Activated CD4-positive, CD25-positive, alpha-beta regulatory T cell treated with anti-CD3 and anti-CD28 coated beads, Interleukin-2, amount 50 U/mL, for 16 hours (primary cell): ENCODE results near the gene C20orf144.

Source experiments
- DNase-seq: peaks from one replicate; pipeline ENCODE4 v3.0.0-alpha.2; 2020; ENCODE audit warnings: low read depth, low spot score

Gene C20orf144

DNA sequence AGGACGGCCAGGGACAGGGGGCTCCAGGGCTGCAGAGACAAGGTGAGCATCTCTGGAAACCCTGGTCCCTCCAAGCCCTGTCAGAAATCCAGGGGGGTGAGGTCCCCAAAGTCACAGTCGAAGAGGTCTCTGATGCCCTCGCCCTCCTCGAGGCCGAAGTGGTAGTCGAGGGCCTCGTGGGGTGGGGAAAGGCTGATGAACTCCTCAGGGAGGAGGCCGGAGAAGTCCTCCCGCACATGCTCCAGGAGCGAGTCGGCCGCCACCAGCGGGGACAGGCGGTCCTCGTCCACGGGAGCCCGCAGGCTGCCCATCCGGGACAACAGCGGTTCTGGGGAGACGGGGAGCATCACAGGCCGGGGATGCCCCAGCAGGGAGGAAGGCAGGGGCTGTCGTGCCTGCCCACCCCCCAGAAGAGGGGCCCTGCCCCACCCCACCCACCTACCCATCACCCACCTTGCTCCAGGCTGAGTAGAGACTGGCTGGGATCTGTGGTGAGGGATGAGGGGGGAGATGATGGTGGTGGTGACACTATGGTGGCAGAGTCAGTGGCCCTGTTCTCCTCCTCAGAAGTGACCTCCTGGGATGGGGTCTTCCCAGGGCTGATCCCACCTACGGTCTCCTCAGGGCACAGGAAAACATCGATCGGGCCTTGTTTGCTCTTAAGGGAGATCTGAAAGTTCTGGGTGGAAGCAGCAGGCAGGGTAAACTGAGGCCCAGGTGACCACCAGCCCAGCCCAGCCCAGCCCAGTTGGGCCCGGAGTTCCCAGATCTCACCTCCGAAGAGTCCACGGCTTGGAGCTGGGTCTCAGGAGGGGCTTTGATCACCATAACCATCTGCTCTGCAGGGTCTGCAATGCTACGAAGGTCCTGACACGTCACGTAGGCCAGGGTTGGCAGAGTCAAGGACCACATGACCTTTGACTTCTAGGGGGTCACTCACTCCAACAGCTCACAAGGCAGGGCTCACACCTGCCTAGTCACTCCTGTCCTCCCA lies 14.8 kb downstream of the C20orf144 start:
- DNase-seq: no peak

DNA sequence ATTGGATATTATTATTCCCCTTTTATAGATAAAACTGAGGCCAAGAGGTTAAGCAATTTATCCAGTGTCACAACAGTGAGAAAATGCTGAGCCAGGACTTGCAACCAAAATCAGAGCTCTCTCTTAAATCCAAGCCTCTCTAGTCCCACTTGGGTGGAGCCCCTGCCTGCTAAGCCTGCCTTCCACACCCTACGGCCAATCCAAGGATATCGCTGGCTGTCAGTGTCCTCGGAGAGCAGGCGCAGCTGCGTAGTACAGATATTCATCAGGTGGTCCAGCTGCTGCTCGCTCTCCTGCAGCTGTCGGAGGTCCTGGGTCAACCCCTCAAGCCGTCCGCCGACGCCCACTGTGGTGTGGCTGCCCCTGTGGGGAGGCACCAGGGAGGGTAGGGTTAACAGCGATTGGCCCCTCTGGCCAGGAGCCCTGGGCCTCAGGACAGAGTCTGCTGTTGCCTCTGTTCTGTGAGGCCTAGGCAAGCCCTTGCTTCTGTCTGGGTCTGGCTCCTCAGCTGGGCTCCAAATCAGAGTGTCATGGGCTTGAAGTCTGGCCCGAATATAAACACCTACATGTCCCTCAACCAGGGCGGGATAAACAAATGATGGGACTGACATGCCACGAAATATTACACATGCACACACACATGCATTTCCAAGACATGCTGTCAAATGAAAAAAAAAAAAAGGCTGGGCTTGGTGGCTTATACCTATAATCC lies 16.0 kb downstream of the C20orf144 start:
- DNase-seq: no peak

DNA sequence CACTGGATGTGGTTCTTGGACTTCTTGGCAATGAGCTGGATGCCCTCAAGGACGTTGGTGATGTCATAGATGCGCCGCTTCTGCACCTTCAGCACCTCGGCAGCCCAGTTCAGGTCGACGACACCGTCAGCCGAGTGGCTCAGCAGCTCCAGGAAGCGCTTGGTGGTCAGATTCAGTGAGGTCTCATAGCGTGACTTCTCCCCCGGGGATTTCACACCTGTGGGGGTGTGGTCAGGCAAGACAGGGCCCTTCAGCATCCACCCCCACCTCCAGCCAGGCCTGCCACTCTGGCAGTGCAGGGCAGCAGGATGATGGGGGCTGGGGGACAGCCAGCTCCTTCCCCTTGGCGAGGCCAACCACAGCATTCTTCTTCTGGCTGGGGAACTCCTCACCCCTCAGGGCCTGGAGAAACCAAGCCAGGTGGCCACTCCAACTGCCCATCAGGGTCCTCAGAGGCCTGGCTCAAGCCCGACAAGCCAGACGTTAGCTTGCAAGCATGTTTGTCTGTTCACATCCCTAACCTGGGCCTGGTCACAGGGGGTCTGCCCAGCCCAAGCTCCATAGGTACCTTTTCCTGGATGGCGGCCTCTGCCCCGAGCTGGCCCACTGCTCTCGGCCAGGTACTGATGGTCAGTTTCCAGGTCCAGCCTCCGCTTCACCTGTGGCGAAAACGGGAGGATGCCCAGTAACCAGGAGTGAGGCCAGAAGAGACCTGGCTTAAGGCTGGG lies 17.8 kb downstream of the C20orf144 start:
- no peak for DNase-seq

GRCh38 chr20:33680686-33681085 lies 18.6 kb downstream of the C20orf144 start:
- no peak for DNase-seq

DNA sequence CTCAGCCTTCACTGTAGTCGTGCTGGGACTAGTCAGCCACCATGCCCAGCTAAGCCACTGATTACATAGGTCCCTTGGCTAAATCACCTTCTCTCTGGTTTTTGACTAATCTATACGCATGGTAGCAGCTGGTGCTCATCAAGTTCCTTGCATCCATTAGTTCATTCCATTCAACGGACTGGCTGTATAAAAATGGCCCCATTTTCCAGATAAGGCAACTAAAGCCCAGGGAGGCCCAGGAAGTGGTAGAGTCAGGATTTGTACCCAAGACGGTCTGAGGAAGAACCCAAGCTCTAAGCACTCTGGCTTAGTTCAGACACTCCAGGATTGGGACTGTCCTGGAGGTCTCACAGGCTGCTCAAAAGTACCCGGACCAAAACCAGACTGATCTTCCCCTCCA lies 19.2 kb downstream of the C20orf144 start:
- DNase-seq: no peak

DNA sequence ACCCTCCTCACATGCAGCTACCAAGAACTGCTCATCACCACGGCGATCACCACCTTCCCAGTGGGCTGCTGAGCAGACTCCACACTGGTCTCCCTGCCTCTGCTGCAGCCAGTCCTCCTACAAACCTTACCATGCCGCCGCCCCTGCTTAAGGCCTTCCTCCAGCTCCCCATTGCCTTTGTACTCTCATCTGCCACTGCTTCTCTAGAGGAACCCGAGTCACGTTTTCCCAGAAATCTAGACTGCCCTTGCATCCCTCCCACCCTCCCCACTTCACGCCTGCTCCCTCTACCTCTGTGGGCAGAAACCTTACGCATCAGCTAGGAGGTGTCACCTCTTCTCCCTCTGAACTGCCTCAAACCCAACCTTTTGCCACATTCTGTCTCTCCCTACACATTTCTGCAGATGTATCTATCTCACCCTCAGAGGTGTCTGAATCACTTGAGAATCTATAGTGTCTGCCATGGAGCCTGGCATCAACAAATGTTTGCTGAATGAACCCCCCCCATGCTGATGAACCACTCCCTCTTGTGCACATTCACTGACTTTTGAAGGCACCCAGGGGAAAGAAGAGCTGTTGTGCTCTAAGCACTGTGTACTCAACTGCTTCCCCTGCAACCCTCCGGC lies 19.7 kb downstream of the C20orf144 start:
- no peak for DNase-seq

GRCh38 chr20:33684533-33685327 lies 22.6 kb downstream of the C20orf144 start:
- no peak for DNase-seq

DNA sequence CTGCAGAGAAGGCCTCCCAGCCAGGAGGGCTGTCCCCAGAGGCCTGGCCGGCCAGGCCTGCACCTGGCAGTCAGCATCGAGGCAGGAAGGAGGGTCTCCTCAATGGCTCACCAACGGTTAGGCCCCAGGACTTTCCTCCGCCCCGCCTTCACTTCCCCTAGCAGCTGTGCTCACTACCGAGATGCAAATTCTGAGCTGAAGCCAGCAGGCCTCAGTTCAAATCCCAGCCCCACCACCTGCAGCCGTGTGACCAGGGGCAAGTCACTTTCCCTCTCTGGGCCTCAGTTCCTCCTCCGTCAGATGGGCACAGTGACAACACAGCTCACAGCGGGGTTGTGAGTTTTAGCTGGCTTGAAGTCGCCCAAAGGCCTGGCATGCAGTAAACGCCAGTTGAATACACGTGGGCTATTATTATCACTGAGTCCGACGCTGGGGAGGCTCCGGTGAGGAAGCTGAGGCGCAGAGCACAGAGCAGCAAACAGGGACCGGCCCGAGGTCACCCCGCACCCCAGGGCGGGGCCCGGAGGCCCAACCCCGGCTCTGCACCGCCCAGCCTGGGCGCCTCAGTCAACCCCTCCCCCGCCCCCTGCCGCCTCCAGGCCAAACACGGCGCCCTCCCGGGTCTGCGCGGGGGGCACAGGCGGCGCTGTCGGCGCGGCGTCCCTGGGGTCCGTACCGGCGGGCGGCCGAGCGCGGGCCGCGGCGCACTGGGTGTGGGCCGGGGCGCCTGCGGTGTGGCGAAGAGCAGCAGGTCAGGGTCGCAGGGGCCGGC lies 23.4 kb downstream of the C20orf144 start:
- no peak for DNase-seq

DNA sequence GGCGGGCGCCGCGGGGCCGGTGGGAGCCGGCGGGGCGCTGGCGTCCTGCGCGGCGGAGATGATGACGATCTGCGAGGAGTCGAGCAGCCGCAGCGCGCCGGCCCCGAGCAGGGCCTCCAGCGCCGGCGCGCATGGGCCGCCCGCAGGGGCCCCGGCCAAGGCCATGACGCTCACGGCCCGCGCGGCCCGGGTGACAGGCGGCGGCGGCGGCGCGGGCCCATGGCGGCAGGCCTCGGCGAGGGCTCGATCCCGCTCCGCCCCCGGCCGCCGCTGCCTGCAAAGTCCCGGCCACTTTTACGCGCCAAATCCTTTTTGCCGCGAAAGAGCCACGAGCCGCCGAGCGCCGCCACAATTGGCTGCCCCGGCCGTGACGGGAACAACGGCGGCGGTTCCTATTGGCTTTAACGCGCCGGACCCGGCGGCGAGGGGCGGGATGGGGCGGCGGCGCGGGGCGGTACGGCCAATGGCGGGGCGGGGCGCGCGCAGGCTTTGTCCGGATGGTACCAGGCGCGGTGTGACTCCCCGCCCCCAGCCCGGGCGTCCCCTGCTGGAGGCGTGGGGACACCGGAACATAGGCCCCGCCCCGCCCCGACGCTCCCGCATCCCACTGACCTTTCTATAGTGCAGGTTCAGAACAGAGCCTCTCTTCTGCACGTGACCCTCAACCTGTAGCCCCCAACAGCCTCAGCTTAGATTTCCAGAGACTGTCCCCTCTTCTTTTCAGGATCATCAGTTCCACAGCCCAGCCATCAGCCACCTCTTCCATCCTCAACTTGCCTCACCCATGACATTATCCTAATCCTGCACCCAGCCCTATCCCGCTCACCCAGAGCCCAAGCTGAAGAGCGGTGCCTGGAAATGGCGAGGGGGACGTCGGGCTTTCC lies 24.2 kb downstream of the C20orf144 start, which contains the start of gene E2F1:
Gene E2F1 (minus strand): TSS at position 286 of the 884 bp plus-strand sequence. CDS start 121 bp downstream, at position 165.
- peak; percentile 87 for DNase-seq

GRCh38 chr20:33686984-33687366 lies 24.8 kb downstream of the C20orf144 start:
- no peak for DNase-seq

DNA sequence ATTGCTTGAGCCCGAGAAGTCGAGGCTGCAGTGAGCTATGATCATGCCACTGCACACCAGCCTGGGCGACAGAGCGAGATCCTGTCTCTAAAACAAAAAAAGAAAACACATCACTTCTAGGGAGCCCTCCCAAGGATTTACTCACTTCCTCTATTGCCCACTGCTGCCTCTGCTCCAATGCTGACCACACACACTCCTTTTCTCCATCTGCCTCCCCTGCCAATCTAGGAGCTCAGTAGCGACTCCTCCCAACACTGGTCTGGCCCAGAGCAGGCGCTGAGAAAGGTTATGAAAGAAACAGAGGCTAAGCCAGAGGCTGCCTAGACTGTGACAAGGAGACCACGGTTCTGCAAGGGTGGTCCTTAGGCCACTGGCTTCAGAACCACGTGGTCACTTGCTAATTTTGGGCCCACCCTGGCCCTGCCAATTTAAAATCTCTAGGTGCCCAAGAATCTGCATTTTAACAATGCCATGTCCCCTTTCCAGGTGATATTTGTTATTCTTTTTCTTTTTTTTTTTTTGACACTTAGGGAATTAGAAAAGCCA lies 25.3 kb downstream of the C20orf144 start:
- DNase-seq: no peak

DNA sequence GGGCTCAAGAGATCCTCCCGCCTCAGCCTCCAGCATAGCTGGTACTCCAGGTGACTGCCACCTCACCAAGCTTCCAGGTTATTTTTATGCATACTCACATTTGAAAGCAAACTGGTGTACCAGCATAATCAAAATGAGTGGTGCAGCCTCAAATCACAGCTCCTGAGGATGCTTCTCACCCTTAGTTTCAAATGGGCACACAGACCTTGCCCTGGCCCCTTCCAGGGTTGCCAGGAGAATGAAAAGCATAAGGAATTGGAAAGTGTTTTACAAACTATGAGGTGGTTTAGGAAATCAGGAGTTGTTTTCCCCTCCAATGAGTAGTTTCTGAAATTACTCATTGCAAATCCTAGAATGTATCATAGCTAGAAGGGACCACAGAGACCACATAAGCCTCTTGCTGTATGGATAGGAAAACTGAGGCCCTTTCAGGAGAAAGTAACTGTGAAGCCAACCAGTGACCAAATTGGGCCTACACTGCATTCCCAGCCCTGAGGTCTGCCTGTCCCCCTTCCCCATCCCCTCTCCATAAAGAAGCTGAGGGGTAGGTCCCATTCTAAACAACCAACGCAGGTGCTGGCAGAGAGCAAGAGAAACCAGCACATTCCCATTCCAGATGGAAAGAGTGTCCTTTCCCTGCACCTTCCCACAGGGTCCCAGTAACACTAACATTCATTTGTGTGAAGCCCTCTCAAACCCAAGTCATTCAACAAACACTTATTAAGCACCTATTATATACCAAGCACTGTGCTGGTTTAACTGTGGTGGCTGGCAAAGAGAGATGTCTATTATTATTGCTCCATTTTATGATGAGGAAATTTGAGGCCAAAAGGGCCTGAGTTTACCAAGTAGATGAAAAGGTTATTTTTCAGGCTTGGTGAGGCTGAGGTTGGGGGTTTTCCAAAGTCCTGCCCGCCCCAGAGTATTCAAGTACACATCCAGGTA lies 26.1 kb downstream of the C20orf144 start:
- DNase-seq: no peak

DNA sequence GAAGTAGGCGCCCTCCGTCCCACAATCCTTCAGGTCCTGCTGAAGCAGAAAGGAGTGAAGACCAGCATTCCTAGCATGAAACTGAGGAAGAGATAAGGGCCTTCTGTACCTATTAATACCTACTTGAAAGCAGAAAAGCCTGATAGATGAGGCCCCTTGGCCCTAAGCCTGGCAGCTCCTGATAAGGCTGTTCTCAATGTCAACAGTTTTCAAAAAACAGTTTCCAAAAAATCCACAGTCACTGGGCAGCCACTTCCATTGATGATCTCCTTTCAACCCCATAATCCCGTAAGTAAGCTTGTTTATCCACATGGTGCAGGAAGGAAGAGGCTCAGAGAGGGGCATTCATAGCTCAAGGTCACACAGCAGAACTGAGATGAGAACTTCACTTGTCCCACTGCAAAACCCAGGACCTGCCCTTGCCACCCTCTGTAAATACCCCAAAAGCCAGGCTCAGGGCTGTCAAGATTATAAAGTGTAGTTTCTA lies 26.9 kb downstream of the C20orf144 start:
- no peak for DNase-seq

DNA sequence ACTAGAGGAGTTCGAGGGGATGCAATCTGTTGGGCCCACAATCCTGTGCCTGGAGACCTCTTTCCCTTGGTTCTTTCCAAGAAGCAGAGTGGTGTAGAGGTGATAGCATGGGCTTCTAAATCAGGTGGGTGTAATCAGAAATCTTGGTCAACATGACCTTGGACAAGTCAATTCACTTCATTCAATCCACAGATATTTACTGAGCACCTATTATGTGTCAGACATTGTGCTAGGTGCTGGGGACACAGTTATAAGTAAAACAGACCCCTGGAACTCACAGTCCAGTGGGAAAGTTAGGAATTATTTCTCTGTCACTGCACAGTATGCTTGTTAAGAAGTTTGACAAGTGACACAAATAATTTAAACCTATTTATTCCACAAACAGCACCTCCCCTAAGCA lies 27.4 kb downstream of the C20orf144 start:
- DNase-seq: no peak

GRCh38 chr20:33689973-33690372 lies 27.8 kb downstream of the C20orf144 start:
- DNase-seq: no peak

- DNase-seq: no peak
Measured at GRCh38 chr20:33693289-33693688, 31.2 kb downstream of the C20orf144 start.
